BJ (cell line): Measurements from ENCODE around the gene SHROOM3. TPM values are rescaled to one million over a fixed set of nuclear protein-coding genes. Genes with fewer than 3 reads are reported as not detected.
A peak's percentile ranks its signal among the peaks of the same experiment; 100 is the strongest.

Experiments used
- CTCF ChIA-PET: fragments of 350-600 bp; formaldehyde crosslinking; extraction: SDS; loops from one replicate; lab custom pipeline; 2021; ENCODE audit warnings: antibody characterized with exemption, inconsistent platforms; lab: Yijun Ruan, JAX
- POLR2A ChIA-PET: fragments of 300-600 bp; sonication (Branson Sonifier 250); formaldehyde crosslinking; extraction: SDS; loops from one replicate; lab custom pipeline; 2021; ENCODE audit warnings: antibody characterized with exemption; lab: Charles Lee
- DNase-seq: peaks from one replicate; pipeline ENCODE4 v3.0.0-alpha.2; 2011; ENCODE audit warnings: low read depth
- H3K27me3 ChIP-seq: 2 replicates; pipeline ENCODE4 v1.6.0; 2011; ENCODE audit warnings: low read length; ENCODE audit not compliant: control insufficient read depth, insufficient read depth
- H3K36me3 ChIP-seq: 2 replicates; pipeline ENCODE4 v1.5.1; 2011; ENCODE audit warnings: low read length; ENCODE audit not compliant: control insufficient read depth, insufficient read depth
- H3K4me3 ChIP-seq: 2 replicates; pipeline ENCODE4 v1.5.1; 2011; ENCODE audit warnings: low read depth, mild to moderate bottlenecking, control low read depth, low read length
- CTCF ChIP-seq: IDR thresholded peaks from 2 replicates; pipeline ENCODE4 v1.5.1; 2011; ENCODE audit warnings: low read depth, mild to moderate bottlenecking, control low read depth, inconsistent platforms, low read length, moderate library complexity; ENCODE audit not compliant: insufficient read depth
- polyA plus RNA-seq: library from polyadenylated mRNA; depleted of rRNA; stranded (reverse); fragments of >200 nt; gene quantifications from 2 replicates; pipeline ENCODE4 v1.2.3, GENCODE V29; 2011

The SHROOM3 gene
- polyA plus RNA-seq, 1 experiment = 46.1 TPM

GRCh38 chr4:76585272-76585671 is 150.2 kb downstream of the SHROOM3 start:
- TF ChIP-seq CTCF = no peak
- POLR2A ChIA-PET = interaction anchor here (0.5 kb wide), 1 partner anchor 179 kb away, joined by 4 read pairs; no protein-coding TSS in a partner anchor

GRCh38 chr4:76585897-76586360 is 150.9 kb downstream of the SHROOM3 start:
- no peak overlapping the region for H3K4me3 ChIP-seq
- H3K36me3 ChIP-seq = no peaks in the 10 kb centered on the region
- no peak for TF ChIP-seq CTCF
- POLR2A ChIA-PET = interaction anchor here (0.5 to 0.7 kb wide), 2 partner anchors 72 to 179 kb away, joined by 3 to 4 read pairs; no protein-coding TSS in a partner anchor
- H3K27me3 ChIP-seq = no peaks in the 10 kb centered on the region
- DNase-seq = no peak
- CTCF ChIA-PET = interaction anchor here (1.1 kb wide), 1 partner anchor 47 kb away, joined by 3 read pairs; no protein-coding TSS in a partner anchor

More at GRCh38 chr4:76585272-76585671, 150.2 kb downstream of the SHROOM3 start:
- H3K36me3 ChIP-seq = no peaks in the 10 kb centered on the region
- DNase-seq = no peak
- H3K4me3 ChIP-seq = no peak overlapping the region
- CTCF ChIA-PET = no interaction called here
- no peaks in the 10 kb centered on the region for H3K27me3 ChIP-seq

- H3K4me3 ChIP-seq = no peak overlapping the region
- H3K36me3 ChIP-seq = no peaks in the 10 kb centered on the region
- no peaks in the 10 kb centered on the region for H3K27me3 ChIP-seq
- ChIA-PET CTCF (interaction anchor here (1.1 kb wide), 1 partner anchor 181 kb away, joined by 3 read pairs; no protein-coding TSS in a partner anchor), POLR2A (no interaction called here)
- no peak for DNase-seq
- TF ChIP-seq CTCF = no peak
Observed at GRCh38 chr4:76588274-76588673, 153.2 kb downstream of the SHROOM3 start.

- Histone ChIP-seq H3K27me3 (no peaks in the 10 kb centered on the region), H3K4me3 (no peak overlapping the region), H3K36me3 (no peaks in the 10 kb centered on the region)
- ChIA-PET CTCF (interaction anchor here (0.6 kb wide), 2 partner anchors 13 to 34 kb away, joined by 3 to 7 read pairs; no protein-coding TSS in a partner anchor), POLR2A (interaction anchor here (0.6 to 1.8 kb wide), 4 partner anchors 35 to 164 kb away, joined by 3 to 12 read pairs (median 6); no protein-coding TSS in a partner anchor)
- peak; percentile 75 for DNase-seq
- TF ChIP-seq CTCF = no peak
Observed at GRCh38 chr4:76589402-76589801, 154.4 kb downstream of the SHROOM3 start.

- no peak for TF ChIP-seq CTCF
- ChIA-PET CTCF (interaction anchor here (0.8 to 1.3 kb wide), 2 partner anchors 11 to 79 kb away, joined by 4 read pairs; no protein-coding TSS in a partner anchor), POLR2A (interaction anchor here (0.7 to 1.8 kb wide), 9 partner anchors 17 to 397 kb away, joined by 3 to 10 read pairs (median 4); no protein-coding TSS in a partner anchor)
- H3K36me3 ChIP-seq = no peaks in the 10 kb centered on the region
- H3K27me3 ChIP-seq = no peaks in the 10 kb centered on the region
- no peak overlapping the region for H3K4me3 ChIP-seq
- peak; percentile 95 for DNase-seq
Observed at GRCh38 chr4:76589872-76590797, 155.1 kb downstream of the SHROOM3 start.
